GM12891 (cell line): Measurements from ENCODE around the gene EML2.

Experiments used
- POLR2A ChIP-seq: IDR thresholded peaks from 2 replicates; pipeline ENCODE4 v1.6.1; 2011; ENCODE audit warnings: low read depth, low read length, control low read depth
- TAF1 ChIP-seq: IDR thresholded peaks from 2 replicates; pipeline ENCODE4 v1.6.1; 2011; ENCODE audit warnings: low read depth, low read length, control low read depth

- TF ChIP-seq POLR2A (no peak), TAF1 (no peak)
Observed at GRCh38 chr19:45599286-45599685, 39.9 kb downstream of the EML2 start.
